ENCODE results near the gene FERMT2.

FERMT2 gene

DNA sequence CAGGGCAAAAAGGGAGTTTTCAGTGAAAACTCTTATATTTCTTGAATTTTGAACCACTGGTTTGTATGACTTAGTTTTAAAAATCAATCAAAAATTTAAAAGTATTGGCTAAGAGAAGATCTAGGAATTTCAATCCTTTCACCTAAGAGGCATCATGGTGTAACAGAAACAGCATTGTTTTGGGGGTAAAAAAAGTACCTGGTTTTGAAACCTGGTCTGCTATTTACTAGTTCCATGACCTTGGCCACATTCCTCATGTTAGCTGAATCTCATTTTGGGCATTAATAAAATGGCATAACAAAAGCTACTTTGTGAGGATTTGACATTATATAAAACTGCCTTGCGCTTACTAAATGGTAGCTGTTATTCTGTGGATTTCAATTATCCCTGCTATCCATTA, 142.7 kb downstream of the FERMT2 start:
- DNase-seq (ENCODE audit: extremely low read depth, low read depth), result no peak
- TF ChIP-seq CTCF (IDR thresholded peaks at IDR 0.05; ENCODE audit: low read depth, low read length), result no peak
